GM19238 (cell line): ENCODE measurements around the gene EXD3.
"Not testable (repeated sequence)": the region's sequence is repeated elsewhere in the genome, so short reads cannot be mapped to it uniquely, and the experiment has no call there.

Source experiments
- DNase-seq: peaks from one replicate; pipeline ENCODE4 v3.0.0; 2011; ENCODE audit warnings: low spot score; ENCODE audit not compliant: insufficient read length

EXD3 gene

GRCh38 chr9:137458194-137459151 lies 35.5 kb upstream of the EXD3 start:
- no peak for DNase-seq

- no peak for DNase-seq
Measured at GRCh38 chr9:137457406-137458193, 34.6 kb upstream of the EXD3 start.

- DNase-seq, result no peak
Measured at GRCh38 chr9:137456864-137457405, 34.0 kb upstream of the EXD3 start.

- DNase-seq, result no peak
Measured at GRCh38 chr9:137456061-137456863, 33.3 kb upstream of the EXD3 start.

GRCh38 chr9:137455359-137455991 lies 32.5 kb upstream of the EXD3 start:
- no peak for DNase-seq

GRCh38 chr9:137454597-137455358 lies 31.8 kb upstream of the EXD3 start:
- DNase-seq, result no peak

GRCh38 chr9:137454145-137454596 lies 31.2 kb upstream of the EXD3 start:
- peak; percentile 52 for DNase-seq

- peak; percentile 84 for DNase-seq
Measured at GRCh38 chr9:137453643-137454081, 30.7 kb upstream of the EXD3 start.

- DNase-seq, result no peak
Measured at GRCh38 chr9:137452761-137453642, 30.0 kb upstream of the EXD3 start.

GRCh38 chr9:137452006-137452760 lies 29.2 kb upstream of the EXD3 start:
- DNase-seq, result no peak

GRCh38 chr9:137451264-137452005 lies 28.5 kb upstream of the EXD3 start:
- not testable (repeated sequence) for DNase-seq

GRCh38 chr9:137450539-137451222 lies 27.7 kb upstream of the EXD3 start:
- DNase-seq, result not testable (repeated sequence)

- no peak for DNase-seq
Measured at GRCh38 chr9:137449931-137450538, 27.1 kb upstream of the EXD3 start.

GRCh38 chr9:137449081-137449844 lies 26.3 kb upstream of the EXD3 start:
- no peak for DNase-seq

- no peak for DNase-seq
Measured at GRCh38 chr9:137448602-137448962, 25.6 kb upstream of the EXD3 start.
